KOPT-K1 (cell line): Measurements from ENCODE around the gene ASIC2.
"Not testable (repeated sequence)": the region's sequence is repeated elsewhere in the genome, so short reads cannot be mapped to it uniquely, and the experiment has no call there.

Source experiments
- H3K27ac ChIP-seq: fragments of 200-600 bp; sonication (generic); 2 replicates; pipeline ENCODE4 v1.5.1; 2016; ENCODE audit warnings: antibody characterized with exemption, mild to moderate bottlenecking, low read depth, low read length; ENCODE audit not compliant: poor library complexity, severe bottlenecking
- H3K36me3 ChIP-seq: fragments of 200-600 bp; sonication (generic); 2 replicates; pipeline ENCODE4 v1.5.1; 2017; ENCODE audit warnings: antibody characterized with exemption, mild to moderate bottlenecking, low read length, moderate library complexity; ENCODE audit not compliant: insufficient read depth
- H3K9me3 ChIP-seq: fragments of 200-600 bp; sonication (generic); 2 replicates; pipeline ENCODE4 v1.5.1; 2017; ENCODE audit warnings: antibody characterized with exemption, low read length, mild to moderate bottlenecking; ENCODE audit not compliant: insufficient read depth, poor library complexity, severe bottlenecking

Gene ASIC2

DNA sequence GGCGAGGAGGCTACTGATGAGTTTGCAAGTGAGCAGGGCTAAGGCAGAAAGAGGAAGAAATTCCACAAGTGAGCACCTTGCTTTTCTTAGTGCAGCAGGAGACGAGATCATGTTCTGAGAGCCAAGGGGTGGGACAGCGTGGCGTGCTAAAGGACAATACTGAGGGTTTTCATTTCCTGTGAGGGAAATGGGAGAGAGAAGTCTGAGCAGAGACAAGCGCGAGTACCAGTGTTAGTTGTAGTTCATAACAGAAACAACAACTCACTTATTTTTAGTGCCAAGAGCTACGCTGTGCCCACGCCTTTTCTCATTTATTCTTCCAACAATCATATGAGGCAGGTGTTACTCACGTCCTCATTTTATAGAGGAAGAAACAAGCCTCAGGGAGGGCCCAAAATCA is 299.1 kb downstream of the ASIC2 start:
- H3K27ac ChIP-seq = no peak overlapping the region
- no peaks in the 10 kb centered on the region for H3K36me3 ChIP-seq
- H3K9me3 ChIP-seq = peaks cover under 1% of the 10 kb centered on the region

DNA sequence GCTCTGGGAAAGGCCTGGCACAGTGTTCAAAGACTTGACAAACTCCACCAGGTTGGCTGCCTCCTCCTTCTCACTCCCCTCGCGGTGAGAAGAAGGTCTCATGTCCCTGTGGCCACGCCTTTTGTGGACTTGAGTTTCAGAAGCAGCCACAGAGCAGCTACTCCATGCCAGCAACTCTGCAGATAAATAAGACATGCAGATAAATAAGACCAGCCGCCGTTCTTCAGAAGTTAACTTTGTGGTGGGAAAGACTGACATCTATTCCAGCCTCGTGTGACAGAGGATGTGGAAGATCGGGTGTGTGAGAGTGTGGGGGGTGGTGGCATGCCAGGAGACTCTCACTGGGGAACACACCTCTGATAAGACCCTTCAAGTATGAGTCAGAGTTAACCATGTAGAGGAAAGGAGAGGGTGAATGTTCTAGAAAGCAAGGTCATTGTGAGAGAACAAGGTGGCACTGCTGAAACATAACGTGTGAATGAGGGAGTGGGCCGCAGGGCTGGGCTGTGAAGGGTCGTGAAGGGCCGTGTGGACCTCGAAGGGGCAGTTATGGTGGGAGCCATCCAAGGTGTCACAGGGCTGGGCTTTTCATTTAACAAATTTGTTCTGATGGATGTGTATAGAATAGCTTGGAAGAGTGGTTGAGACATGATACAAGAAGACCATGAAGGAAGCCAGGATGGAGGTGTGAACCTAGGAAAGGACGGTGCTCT is 300.6 kb downstream of the ASIC2 start:
- Histone ChIP-seq H3K36me3 (no peaks in the 10 kb centered on the region), H3K27ac (no peak overlapping the region), H3K9me3 (peaks cover 13% of the 10 kb centered on the region)

DNA sequence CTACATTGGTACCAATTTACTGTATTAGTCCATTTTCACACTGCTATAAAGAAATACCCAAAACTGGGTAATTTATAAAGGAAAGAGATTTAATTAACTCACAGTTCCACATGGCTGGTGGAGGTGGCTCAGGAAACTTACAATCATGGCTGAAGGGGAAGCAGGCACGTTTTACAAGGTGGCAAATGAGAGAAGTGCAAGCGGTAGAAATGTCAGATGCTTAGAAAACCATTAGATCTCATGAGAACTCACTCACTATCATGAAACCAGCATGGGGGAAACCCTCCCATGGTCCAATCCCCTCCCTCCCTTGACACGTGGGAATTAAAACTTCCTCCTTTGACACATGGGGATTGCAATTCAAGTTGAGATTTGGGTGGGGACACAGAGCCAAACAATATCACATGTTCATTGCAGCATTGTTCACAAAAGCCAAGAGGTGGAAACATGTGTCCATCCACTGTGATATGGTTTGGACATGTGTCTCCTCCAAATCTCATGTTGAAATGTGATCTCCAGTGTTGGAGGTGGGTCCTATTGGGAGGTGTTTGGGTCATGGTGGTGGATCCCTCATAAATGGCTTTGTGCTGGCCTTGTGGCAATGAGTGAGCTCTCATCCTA is 304.5 kb downstream of the ASIC2 start:
- no peak overlapping the region for H3K27ac ChIP-seq
- peaks cover 14% of the 10 kb centered on the region for H3K9me3 ChIP-seq
- no peaks in the 10 kb centered on the region for H3K36me3 ChIP-seq

DNA sequence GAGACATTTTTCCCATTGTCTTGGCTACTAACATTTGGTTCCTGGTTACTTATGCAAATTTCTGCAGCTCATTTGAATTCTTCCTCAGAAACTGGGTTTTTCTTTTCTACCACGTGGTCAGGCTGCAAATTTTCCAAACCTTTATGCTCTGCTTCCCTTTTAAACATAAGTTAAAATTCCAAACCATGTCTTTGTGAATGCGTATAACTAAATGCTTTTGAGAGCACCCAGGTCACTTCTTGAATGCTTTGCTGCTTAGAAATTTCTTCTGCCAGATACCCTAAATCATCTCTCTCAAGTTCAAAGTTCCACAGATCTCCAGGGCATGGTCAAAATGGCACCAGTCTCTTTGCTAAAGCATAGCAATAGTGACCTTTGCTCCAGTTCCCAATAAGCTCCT is 305.2 kb downstream of the ASIC2 start:
- peaks cover 14% of the 10 kb centered on the region for H3K9me3 ChIP-seq
- not testable (repeated sequence) for H3K36me3 ChIP-seq, H3K27ac ChIP-seq

DNA sequence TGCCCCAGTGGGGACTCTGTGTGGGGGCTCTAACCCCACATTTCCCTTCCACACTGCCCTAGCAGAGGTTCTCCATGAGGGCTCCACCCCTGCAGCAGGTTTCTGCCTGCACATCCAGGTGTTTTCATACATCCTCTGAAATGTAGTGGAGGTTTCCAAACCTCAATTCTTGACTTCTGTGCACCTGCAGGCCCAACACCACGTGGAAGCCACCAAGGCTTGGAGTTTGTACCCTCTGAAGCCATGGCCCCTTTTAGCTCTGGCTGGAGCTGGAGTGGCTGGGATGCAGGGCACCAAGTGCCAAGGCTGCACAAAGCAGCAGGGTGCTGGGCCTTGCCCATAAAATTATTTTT is 305.7 kb downstream of the ASIC2 start:
- H3K9me3 ChIP-seq = peaks cover 14% of the 10 kb centered on the region
- H3K27ac ChIP-seq = not testable (repeated sequence)

DNA sequence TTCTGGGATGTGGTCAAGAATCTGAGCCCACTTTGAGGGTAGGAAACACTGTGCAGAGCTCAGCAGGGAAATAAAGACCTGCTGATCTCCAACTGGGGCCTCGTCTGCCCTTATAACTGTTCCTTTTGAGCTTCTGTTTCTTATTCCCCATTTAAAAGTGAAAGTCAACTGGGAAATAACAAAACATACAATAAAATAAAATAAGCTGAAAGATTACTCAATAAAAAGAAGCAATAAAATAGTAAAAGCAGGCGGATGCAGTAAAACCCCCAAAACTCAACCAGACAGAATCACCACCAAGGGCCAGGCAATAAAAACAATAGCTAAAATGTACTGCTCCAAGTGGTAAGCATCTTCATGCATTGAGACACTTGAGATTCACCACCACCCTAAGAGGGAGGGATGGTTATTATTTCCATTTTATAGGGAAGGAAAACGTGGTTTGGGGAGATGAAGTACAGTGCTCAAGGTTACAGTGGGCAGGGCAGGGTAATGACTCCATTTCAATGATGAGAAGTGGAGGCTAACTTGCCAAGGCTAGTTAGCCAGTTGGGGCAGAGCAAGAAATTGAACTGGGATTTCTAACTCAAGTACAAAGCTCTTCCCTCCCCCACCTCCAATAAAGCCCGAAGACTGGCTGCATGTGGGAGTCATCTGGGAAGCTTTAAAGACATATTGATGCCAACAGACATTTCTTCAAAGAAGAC is 307.9 kb downstream of the ASIC2 start:
- peaks cover 28% of the 10 kb centered on the region for H3K9me3 ChIP-seq

More for the DNA sequence above, 305.7 kb downstream of the ASIC2 start:
- not testable (repeated sequence) for H3K36me3 ChIP-seq

DNA sequence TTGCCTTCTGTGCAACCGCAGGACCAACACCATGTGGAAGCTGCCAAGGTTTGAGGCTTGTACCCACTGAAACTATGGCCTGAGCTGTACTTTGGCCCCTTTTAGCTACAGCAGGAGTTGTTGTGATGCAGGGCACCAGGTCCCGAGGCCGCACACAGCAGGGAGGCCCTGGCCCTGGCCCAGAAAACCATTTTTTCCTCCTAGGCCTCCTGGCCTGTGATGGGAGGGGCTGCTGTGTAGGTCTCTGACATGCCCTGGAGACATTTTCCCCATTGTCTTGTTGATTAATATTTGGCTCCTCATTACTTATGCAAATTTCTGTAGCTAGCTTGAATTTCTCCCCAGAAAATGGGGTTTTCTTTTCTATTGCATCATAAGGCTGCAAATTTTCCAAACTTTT is 311.5 kb downstream of the ASIC2 start:
- H3K27ac ChIP-seq, H3K36me3 ChIP-seq: not testable (repeated sequence)
- H3K9me3 ChIP-seq = peaks cover 13% of the 10 kb centered on the region

More for the DNA sequence above, 307.9 kb downstream of the ASIC2 start:
- H3K27ac ChIP-seq = no peak overlapping the region
- H3K36me3 ChIP-seq = no peaks in the 10 kb centered on the region

DNA sequence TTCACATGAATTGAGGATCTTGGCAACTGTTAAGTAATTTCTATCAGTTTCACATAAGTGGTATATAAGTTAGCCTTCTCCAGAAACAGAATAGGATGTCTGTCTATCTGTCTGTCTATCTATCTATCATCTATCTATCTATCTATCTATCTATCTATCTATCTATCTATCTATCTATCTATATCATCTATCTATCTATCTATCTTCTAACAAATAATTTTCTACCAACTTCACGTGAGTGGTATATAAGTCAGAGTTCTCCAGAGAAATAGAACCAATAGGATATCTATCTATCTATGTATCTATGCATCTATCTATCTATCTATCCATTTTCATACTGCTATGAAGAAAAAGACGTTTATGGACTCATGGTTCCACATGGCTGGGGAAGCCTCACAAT is 312.9 kb downstream of the ASIC2 start:
- Histone ChIP-seq H3K27ac (no peak overlapping the region), H3K9me3 (peaks cover 13% of the 10 kb centered on the region), H3K36me3 (no peaks in the 10 kb centered on the region)

DNA sequence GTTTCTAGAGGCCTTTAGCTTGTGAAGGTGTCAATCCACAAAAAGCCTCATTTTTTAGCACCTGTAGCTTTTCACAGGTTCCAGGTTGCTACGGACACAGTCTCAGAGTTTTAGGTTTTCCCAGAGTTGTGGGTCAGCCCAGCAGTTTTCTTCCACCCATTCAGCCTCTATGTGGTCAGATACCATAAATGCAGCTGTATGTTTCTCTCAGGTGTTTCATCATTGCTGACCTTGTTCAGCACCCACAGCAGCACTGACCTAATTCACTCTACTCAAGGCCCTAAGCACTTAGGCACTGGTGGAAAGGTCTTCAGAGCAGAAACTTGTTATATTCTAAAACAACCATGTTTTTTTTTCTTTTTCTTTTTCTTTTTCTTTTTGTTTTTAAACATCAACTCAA is 316.5 kb downstream of the ASIC2 start:
- H3K27ac ChIP-seq = no peak overlapping the region

DNA sequence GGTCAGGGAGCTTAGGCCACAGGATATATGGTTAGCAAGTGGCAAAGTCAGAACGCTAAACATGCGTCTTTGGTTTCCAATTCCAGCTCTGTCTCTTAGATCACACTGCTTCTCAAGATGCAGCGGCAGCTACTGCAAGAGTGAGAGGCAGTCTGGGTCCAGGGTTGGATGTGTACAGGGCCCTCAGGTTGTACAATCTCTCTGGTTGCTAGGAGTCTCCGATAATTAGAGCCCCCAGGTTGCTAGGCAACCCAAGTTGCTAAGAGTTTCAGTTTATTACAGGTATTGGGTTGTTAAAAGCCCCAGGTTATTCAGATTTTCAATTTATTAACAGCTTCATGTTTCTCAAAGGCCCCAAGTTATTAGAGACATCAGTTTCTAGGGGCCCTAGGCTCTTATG is 317.0 kb downstream of the ASIC2 start:
- no peak overlapping the region for H3K27ac ChIP-seq
- no peaks in the 10 kb centered on the region for H3K36me3 ChIP-seq
- H3K9me3 ChIP-seq = peaks cover 4% of the 10 kb centered on the region

More for the DNA sequence above, 316.5 kb downstream of the ASIC2 start:
- Histone ChIP-seq H3K9me3 (peaks cover 9% of the 10 kb centered on the region), H3K36me3 (no peaks in the 10 kb centered on the region)

DNA sequence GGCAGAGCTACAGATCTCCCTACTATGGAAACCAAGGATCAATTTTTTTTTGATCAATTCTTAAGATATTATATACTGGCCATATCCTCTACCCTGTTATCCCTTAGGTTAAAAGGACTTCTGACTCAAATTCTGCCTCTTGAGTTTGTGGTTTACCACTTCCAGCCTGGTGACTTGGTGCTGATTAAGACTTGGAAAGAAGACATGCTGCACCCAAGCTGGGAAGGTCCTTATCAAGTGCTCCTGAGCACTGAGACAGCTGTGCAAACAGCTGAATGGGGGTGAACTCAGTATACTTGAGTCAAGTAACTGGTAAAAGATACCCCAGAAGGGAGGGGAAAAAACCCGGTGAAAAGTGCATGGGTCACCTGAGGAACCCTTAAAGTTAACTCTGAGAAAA is 321.9 kb downstream of the ASIC2 start:
- Histone ChIP-seq H3K9me3 (no peaks in the 10 kb centered on the region), H3K36me3 (no peaks in the 10 kb centered on the region), H3K27ac (no peak overlapping the region)

DNA sequence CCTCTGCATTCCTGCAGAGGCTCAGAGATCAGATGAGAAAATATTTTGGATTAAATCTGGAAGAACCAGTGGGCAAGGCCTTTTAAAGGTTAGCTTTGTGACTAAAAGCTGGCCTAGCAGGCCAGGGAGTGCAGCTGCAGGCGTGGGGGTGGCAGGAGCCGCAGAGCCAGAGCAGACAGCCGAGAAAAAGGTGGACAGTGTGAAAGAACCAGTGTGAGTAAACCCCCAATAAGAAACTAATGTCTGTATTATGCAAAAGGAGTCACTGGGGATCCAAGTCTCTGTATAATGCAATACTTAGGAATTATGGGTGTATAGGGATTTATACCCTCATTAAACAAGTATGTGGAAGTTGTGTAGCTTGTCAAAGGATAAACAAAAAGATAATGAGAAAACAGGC is 322.8 kb downstream of the ASIC2 start:
- no peak overlapping the region for H3K27ac ChIP-seq
- no peaks in the 10 kb centered on the region for H3K9me3 ChIP-seq

DNA sequence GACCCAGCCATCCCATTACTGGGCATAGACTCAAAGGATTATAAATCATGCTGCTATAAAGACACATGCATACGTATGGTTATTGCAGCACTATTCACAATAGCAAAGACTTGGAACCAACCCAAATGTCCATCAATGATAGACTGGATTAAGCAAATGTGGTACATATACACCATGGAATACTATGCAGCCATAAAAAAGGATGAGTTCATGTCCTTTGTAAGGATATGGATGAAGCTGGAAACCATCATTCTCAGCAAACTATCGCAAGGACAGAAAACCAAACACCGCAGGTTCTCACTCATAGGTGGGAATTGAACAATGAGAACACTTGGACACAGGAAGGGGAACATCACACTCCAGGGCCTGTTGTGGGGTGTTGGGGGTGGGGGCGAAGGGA is 323.9 kb downstream of the ASIC2 start:
- H3K27ac ChIP-seq, H3K36me3 ChIP-seq: not testable (repeated sequence)

More for the DNA sequence above, 322.8 kb downstream of the ASIC2 start:
- H3K36me3 ChIP-seq = no peaks in the 10 kb centered on the region

DNA sequence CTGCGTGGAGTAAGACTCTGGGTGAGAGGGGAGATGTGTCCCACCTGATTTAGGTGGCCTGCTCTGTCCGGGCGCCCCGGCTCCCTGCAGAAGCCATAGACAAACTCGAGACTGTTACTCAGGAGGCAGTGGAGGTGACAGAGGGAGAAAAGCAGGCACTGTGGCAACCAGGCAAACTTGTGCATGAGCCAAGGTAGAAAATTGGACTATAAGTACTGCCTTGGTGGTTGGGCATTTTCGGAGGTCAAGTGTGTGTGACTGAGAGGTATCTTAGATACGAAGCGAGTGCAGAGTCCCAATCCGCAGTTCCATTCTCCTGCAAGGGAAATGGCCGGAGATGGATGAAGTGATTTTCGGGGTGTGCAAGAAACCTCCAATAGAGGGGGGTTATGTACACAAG is 328.6 kb downstream of the ASIC2 start:
- no peaks in the 10 kb centered on the region for H3K36me3 ChIP-seq

More for the DNA sequence above, 323.9 kb downstream of the ASIC2 start:
- H3K9me3 ChIP-seq = not testable (repeated sequence)

More for the DNA sequence above, 328.6 kb downstream of the ASIC2 start:
- H3K27ac ChIP-seq = no peak overlapping the region
- H3K9me3 ChIP-seq = no peaks in the 10 kb centered on the region
